Jurkat, Clone E6-1 (cell line): ENCODE data around the gene MTG2.

Source experiments
- DNase-seq: peaks from one replicate; pipeline ENCODE4 v3.0.0-alpha.2; 2011; ENCODE audit warnings: low read depth, low spot score
- H3K4me3 ChIP-seq: 2 replicates; pipeline ENCODE4 v1.5.1; 2011; ENCODE audit warnings: mild to moderate bottlenecking, low read length, control low read depth, moderate library complexity

Gene MTG2

GRCh38 chr20:62215020-62215990, 32.5 kb downstream of the MTG2 start:
- no peak for DNase-seq
- H3K4me3 ChIP-seq: no peak overlapping the region

GRCh38 chr20:62215991-62216635, 33.3 kb downstream of the MTG2 start:
- no peak overlapping the region for H3K4me3 ChIP-seq
- DNase-seq: no peak

- no peak overlapping the region for H3K4me3 ChIP-seq
- DNase-seq: no peak
These were observed 34.1 kb downstream of the MTG2 start for GRCh38 chr20:62216636-62217566.

- DNase-seq: no peak
- H3K4me3 ChIP-seq: no peak overlapping the region
These were observed 35.3 kb downstream of the MTG2 start for GRCh38 chr20:62217913-62218773.

GRCh38 chr20:62219101-62219991, 36.5 kb downstream of the MTG2 start:
- DNase-seq: no peak
- no peak overlapping the region for H3K4me3 ChIP-seq

GRCh38 chr20:62219992-62220665, 37.3 kb downstream of the MTG2 start, which contains the start of gene HRH3:
HRH3 (minus strand) TSS chr20:62220278; CDS start chr20:62219970, 308 bp downstream.
- DNase-seq: no peak
- H3K4me3 ChIP-seq: no peak within 1 kb of the TSS

GRCh38 chr20:62220666-62221568, 38.1 kb downstream of the MTG2 start:
- no peak overlapping the region for H3K4me3 ChIP-seq
- DNase-seq: no peak

GRCh38 chr20:62222266-62222850, 39.5 kb downstream of the MTG2 start:
- H3K4me3 ChIP-seq: no peak overlapping the region
- no peak for DNase-seq

GRCh38 chr20:62222972-62223371, 40.1 kb downstream of the MTG2 start:
- no peak overlapping the region for H3K4me3 ChIP-seq

GRCh38 chr20:62223571-62223970, 40.7 kb downstream of the MTG2 start:
- no peak overlapping the region for H3K4me3 ChIP-seq
- DNase-seq: no peak

More at GRCh38 chr20:62222972-62223371, 40.1 kb downstream of the MTG2 start:
- DNase-seq: no peak

GRCh38 chr20:62224113-62224855, 41.5 kb downstream of the MTG2 start:
- H3K4me3 ChIP-seq: no peak overlapping the region
- no peak for DNase-seq

- H3K4me3 ChIP-seq: no peak overlapping the region
- no peak for DNase-seq
These were observed 42.2 kb downstream of the MTG2 start for GRCh38 chr20:62225026-62225425.

- no peak for DNase-seq
- no peak overlapping the region for H3K4me3 ChIP-seq
These were observed 43.2 kb downstream of the MTG2 start for GRCh38 chr20:62225820-62226635.
